GM12878 (cell line): Measurements from ENCODE around the gene RFXAP.

Experiments used
- MTA2 ChIP-seq: fragments of 450-650 bp; IDR thresholded peaks from 2 replicates; pipeline ENCODE4 v1.6.1; 2016; ENCODE audit warnings: low read depth, mild to moderate bottlenecking, moderate library complexity
- TF ChIP-seq, protein P1 (sequence below), 3 experiments: IDR thresholded peaks in 2 of 3; conservative IDR thresholded peaks in 1 of 3; 2 replicates each; pipeline ENCODE4 v1.5.1; 2011; ENCODE audit warnings: low read depth in 3 of 3, low read length in 3 of 3, mild to moderate bottlenecking in 3 of 3, control low read depth in 2 of 3, moderate library complexity in 2 of 3, inconsistent platforms in 1 of 3, mixed read lengths in 1 of 3; ENCODE audit not compliant: control insufficient read depth in 2 of 3, insufficient read depth in 1 of 3; ENCODE audit errors: extremely low read depth in 1 of 3
- TF ChIP-seq, protein P2 (sequence below): fragments of 450-650 bp; IDR thresholded peaks from 2 replicates; pipeline ENCODE4 v1.6.1; 2017; ENCODE audit warnings: antibody characterized with exemption, mild to moderate bottlenecking, moderate library complexity

DNA sequence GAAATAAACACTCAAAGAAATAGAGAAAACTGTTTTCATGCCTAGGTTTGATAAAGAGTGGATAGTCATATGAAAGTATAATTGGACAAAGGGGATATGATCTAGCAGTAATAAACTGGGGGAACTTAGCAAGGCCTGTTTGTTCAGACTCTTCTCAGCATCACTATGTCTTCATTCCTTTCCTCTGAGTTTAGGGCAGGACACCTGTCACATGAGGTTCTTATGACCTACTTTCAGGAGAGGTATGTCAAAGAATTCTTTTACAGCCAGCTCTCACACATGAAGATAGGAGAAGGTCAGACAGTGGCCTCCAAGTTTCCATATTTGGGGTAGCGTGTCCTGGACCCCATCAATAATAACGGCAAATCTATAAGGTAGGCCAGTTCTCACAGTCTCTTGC lies 11.4 kb upstream of the RFXAP start:
- TF ChIP-seq MTA2, result no peak
- TF ChIP-seq, protein P1, sequence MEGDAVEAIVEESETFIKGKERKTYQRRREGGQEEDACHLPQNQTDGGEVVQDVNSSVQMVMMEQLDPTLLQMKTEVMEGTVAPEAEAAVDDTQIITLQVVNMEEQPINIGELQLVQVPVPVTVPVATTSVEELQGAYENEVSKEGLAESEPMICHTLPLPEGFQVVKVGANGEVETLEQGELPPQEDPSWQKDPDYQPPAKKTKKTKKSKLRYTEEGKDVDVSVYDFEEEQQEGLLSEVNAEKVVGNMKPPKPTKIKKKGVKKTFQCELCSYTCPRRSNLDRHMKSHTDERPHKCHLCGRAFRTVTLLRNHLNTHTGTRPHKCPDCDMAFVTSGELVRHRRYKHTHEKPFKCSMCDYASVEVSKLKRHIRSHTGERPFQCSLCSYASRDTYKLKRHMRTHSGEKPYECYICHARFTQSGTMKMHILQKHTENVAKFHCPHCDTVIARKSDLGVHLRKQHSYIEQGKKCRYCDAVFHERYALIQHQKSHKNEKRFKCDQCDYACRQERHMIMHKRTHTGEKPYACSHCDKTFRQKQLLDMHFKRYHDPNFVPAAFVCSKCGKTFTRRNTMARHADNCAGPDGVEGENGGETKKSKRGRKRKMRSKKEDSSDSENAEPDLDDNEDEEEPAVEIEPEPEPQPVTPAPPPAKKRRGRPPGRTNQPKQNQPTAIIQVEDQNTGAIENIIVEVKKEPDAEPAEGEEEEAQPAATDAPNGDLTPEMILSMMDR (IDR thresholded peaks at IDR 0.05 in 2 of 3, conservative IDR thresholded peaks at IDR 0.05 in 1 of 3; ENCODE audit: control insufficient read depth in 2 of 3, extremely low read depth in 1 of 3, insufficient read depth in 1 of 3, low read depth in 3 of 3, low read length in 3 of 3), result no peak
- TF ChIP-seq, protein P2, sequence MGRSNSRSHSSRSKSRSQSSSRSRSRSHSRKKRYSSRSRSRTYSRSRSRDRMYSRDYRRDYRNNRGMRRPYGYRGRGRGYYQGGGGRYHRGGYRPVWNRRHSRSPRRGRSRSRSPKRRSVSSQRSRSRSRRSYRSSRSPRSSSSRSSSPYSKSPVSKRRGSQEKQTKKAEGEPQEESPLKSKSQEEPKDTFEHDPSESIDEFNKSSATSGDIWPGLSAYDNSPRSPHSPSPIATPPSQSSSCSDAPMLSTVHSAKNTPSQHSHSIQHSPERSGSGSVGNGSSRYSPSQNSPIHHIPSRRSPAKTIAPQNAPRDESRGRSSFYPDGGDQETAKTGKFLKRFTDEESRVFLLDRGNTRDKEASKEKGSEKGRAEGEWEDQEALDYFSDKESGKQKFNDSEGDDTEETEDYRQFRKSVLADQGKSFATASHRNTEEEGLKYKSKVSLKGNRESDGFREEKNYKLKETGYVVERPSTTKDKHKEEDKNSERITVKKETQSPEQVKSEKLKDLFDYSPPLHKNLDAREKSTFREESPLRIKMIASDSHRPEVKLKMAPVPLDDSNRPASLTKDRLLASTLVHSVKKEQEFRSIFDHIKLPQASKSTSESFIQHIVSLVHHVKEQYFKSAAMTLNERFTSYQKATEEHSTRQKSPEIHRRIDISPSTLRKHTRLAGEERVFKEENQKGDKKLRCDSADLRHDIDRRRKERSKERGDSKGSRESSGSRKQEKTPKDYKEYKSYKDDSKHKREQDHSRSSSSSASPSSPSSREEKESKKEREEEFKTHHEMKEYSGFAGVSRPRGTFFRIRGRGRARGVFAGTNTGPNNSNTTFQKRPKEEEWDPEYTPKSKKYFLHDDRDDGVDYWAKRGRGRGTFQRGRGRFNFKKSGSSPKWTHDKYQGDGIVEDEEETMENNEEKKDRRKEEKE, result no peak
